Measurements from ENCODE around the gene DNAH17. TPM values are rescaled to one million over a fixed set of nuclear protein-coding genes. Genes with fewer than 3 reads are reported as not detected.

DNAH17 gene, protein sequence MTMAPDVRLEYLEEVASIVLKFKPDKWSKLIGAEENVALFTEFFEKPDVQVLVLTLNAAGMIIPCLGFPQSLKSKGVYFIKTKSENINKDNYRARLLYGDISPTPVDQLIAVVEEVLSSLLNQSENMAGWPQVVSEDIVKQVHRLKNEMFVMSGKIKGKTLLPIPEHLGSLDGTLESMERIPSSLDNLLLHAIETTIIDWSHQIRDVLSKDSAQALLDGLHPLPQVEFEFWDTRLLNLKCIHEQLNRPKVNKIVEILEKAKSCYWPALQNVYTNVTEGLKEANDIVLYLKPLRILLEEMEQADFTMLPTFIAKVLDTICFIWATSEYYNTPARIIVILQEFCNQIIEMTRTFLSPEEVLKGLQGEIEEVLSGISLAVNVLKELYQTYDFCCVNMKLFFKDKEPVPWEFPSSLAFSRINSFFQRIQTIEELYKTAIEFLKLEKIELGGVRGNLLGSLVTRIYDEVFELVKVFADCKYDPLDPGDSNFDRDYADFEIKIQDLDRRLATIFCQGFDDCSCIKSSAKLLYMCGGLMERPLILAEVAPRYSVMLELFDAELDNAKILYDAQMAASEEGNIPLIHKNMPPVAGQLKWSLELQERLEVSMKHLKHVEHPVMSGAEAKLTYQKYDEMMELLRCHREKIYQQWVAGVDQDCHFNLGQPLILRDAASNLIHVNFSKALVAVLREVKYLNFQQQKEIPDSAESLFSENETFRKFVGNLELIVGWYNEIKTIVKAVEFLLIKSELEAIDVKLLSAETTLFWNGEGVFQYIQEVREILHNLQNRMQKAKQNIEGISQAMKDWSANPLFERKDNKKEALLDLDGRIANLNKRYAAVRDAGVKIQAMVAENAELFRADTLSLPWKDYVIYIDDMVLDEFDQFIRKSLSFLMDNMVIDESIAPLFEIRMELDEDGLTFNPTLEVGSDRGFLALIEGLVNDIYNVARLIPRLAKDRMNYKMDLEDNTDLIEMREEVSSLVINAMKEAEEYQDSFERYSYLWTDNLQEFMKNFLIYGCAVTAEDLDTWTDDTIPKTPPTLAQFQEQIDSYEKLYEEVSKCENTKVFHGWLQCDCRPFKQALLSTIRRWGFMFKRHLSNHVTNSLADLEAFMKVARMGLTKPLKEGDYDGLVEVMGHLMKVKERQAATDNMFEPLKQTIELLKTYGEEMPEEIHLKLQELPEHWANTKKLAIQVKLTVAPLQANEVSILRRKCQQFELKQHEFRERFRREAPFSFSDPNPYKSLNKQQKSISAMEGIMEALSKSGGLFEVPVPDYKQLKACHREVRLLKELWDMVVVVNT (N-terminal part only)
- 1 to 10 TPM in 1 of 2 donors, under 1 TPM in 1; 0.58 to 1.4 TPM for total RNA-seq

GRCh38 chr17:78577296-78577695, at the start of gene DNAH17:
Gene DNAH17 (minus strand): TSS chr17:78577396. CDS start chr17:78575057, 2,339 bp downstream.
- H3K36me3 Mint-ChIP-seq = no peaks in the 10 kb centered on the region
- peak within 1 kb of the TSS in 1 of 2 donors; percentile 41 for H3K27ac Mint-ChIP-seq
- DNase-seq (ENCODE audit: low spot score in 2 of 2) = no peak
- no peaks in the 10 kb centered on the region for H3K9me3 Mint-ChIP-seq
- ATAC-seq = no peak

- DNase-seq (ENCODE audit: low spot score in 2 of 2) (no peak), ATAC-seq (no peak)
- no peaks in the 10 kb centered on the region for H3K9me3 Mint-ChIP-seq
Measured at GRCh38 chr17:78624324-78625151, 47.3 kb upstream of the DNAH17 start.

GRCh38 chr17:78623541-78623940, 46.3 kb upstream of the DNAH17 start:
- no peak for DNase-seq (ENCODE audit: low spot score in 2 of 2)
- Mint-ChIP-seq H3K36me3 (no peaks in the 10 kb centered on the region), H3K27ac (no peak overlapping the region), H3K9me3 (no peaks in the 10 kb centered on the region)
- ATAC-seq = no peak

More at GRCh38 chr17:78624324-78625151, 47.3 kb upstream of the DNAH17 start:
- Mint-ChIP-seq H3K27ac (no peak overlapping the region), H3K36me3 (no peaks in the 10 kb centered on the region)

DNA sequence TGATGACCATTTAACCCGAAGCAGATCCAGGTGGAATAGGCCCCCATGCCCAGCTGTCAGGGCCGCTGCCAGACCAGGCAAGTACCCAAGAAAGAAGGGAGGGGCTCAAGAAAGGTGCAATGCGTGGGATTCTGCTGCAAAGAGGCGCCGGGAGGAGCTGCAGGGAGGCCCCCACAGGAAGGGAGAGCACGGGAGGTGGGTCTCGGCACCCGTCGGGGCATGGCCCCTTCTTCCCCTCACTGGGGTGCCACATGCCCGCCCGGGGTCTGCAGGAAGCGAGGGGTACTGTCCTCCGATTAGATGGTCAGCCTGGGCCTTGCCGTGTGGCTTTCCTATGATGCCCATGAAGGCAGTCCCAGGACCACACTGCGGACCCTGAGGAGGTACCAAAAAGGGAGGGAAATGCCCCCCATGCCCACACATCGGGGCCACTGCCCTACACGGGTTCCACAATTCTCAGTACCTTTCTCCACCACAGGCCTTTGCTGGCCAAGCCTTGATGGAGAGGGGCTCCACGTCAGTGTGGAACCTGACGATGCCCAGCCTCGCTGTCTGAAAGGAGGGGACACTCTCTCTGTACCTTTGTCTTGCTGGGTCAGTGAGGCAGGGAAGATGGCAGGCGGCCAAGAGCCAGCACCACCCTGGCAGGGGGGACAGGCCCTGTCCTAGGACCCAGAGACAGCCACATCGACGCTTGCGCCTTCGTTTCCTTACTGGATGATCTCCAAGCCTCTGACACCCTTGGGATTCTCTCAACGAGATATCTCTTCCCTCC, 45.5 kb upstream of the DNAH17 start:
- ATAC-seq (no peak), DNase-seq (ENCODE audit: low spot score in 2 of 2) (no peak)
- no peaks in the 10 kb centered on the region for H3K9me3 Mint-ChIP-seq
- H3K36me3 Mint-ChIP-seq = no peaks in the 10 kb centered on the region
- no peak overlapping the region for H3K27ac Mint-ChIP-seq

GRCh38 chr17:78621720-78622490, 44.7 kb upstream of the DNAH17 start:
- Mint-ChIP-seq H3K36me3 (no peaks in the 10 kb centered on the region), H3K27ac (no peak overlapping the region), H3K9me3 (no peaks in the 10 kb centered on the region)
- DNase-seq (ENCODE audit: low spot score in 2 of 2) = no peak
- ATAC-seq = no peak

DNA sequence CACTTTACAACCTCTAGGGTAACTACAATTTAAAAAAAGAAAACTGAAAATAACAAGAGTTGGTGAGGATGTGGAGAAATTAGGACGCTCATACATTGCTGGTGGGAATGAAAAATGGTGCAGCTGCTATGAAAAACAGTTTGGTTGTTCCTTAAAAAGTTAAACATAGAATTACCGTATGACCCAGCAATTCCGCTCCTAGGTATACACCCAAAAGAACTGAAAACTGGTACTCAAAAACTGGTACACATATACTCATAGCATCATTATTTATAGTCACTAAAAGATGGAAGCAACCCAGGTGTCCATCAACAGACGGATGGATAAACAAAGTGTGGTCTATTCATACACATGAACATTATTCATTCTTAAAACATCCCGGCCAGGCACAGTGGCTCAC, 42.9 kb upstream of the DNAH17 start:
- H3K27ac Mint-ChIP-seq = no peak overlapping the region
- H3K9me3 Mint-ChIP-seq = no peaks in the 10 kb centered on the region
- H3K36me3 Mint-ChIP-seq = no peaks in the 10 kb centered on the region
- ATAC-seq (no peak), DNase-seq (ENCODE audit: low spot score in 2 of 2) (no peak)

- no peak for ATAC-seq
- no peak overlapping the region for H3K27ac Mint-ChIP-seq
- no peaks in the 10 kb centered on the region for H3K9me3 Mint-ChIP-seq
- no peaks in the 10 kb centered on the region for H3K36me3 Mint-ChIP-seq
- no peak for DNase-seq (ENCODE audit: low spot score in 2 of 2)
Measured at GRCh38 chr17:78619334-78619733, 42.1 kb upstream of the DNAH17 start.

- Mint-ChIP-seq H3K9me3 (no peaks in the 10 kb centered on the region), H3K36me3 (no peaks in the 10 kb centered on the region), H3K27ac (no peak overlapping the region)
- no peak for ATAC-seq
- no peak for DNase-seq (ENCODE audit: low spot score in 2 of 2)
Measured at GRCh38 chr17:78618264-78619066, 41.3 kb upstream of the DNAH17 start.

- ATAC-seq = no peak
- no peaks in the 10 kb centered on the region for H3K36me3 Mint-ChIP-seq
- no peaks in the 10 kb centered on the region for H3K9me3 Mint-ChIP-seq
- DNase-seq (ENCODE audit: low spot score in 2 of 2) = no peak
- no peak overlapping the region for H3K27ac Mint-ChIP-seq
Measured at GRCh38 chr17:78617511-78618061, 40.4 kb upstream of the DNAH17 start.

- ATAC-seq = no peak
- DNase-seq (ENCODE audit: low spot score in 2 of 2) = no peak
- no peaks in the 10 kb centered on the region for H3K36me3 Mint-ChIP-seq
- H3K27ac Mint-ChIP-seq = no peak overlapping the region
- no peaks in the 10 kb centered on the region for H3K9me3 Mint-ChIP-seq
Measured at GRCh38 chr17:78616946-78617345, 39.8 kb upstream of the DNAH17 start.

- Mint-ChIP-seq H3K27ac (peak overlapping the region in 1 of 2 donors; percentile 13), H3K36me3 (no peaks in the 10 kb centered on the region), H3K9me3 (no peaks in the 10 kb centered on the region)
- no peak for DNase-seq (ENCODE audit: low spot score in 2 of 2)
- no peak for ATAC-seq
Measured at GRCh38 chr17:78615631-78616030, 38.4 kb upstream of the DNAH17 start.

DNA sequence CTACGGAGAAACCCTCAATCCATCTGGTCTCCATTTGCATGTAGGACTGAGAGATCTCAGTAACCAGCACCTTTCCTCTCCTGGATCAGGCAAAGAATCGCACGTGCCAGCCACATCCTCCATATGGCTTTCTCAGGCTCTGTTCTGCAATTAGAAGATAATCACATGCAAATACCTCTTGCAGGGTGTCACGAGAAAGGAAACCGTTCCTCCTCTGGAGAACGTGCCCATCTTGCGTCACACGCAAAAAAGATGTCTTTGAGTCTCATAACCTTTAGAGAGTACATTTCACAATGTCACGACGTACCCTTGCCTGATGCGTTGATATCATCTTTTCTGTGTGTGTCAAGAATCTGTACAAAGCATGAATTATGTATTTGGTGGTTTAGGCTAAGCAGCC, 36.2 kb upstream of the DNAH17 start:
- Mint-ChIP-seq H3K27ac (no peak overlapping the region), H3K9me3 (no peaks in the 10 kb centered on the region), H3K36me3 (no peaks in the 10 kb centered on the region)
- ATAC-seq (no peak), DNase-seq (ENCODE audit: low spot score in 2 of 2) (no peak)

DNA sequence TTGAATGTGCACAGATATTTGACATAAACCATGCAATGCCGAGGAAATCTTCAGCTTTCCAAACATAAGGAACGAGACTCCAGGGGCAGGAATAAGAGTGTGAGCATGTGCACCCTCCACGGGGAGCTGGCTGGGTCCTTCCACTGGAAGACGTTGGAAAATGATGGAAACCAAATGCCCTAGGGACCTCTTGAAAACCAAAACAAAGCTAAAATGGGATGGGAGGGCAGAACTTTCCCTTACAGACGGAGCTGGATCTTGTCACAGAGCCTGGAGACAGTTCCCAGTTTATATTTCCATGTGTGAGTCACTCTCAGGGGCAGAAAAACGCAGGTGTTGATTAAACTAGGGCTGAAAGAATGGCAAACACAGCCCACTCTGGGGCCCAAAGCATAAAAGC, 34.4 kb upstream of the DNAH17 start:
- ATAC-seq = no peak
- no peak for DNase-seq (ENCODE audit: low spot score in 2 of 2)
- no peaks in the 10 kb centered on the region for H3K36me3 Mint-ChIP-seq
- peak overlapping the region in 1 of 2 donors; percentile 50 for H3K27ac Mint-ChIP-seq
- no peaks in the 10 kb centered on the region for H3K9me3 Mint-ChIP-seq

All from activated naive CD4-positive, alpha-beta T cell treated with anti-CD3 and anti-CD28 coated beads, Interleukin-2, amount 50 U/mL, for 72 hours (primary cell).